ENCODE measurements around the gene HMX1.

The HMX1 gene

GRCh38 chr4:8913858-8914460 lies 42.3 kb upstream of the HMX1 start:
- DNase-seq = no peak

GRCh38 chr4:8913121-8913857 lies 41.6 kb upstream of the HMX1 start:
- Histone ChIP-seq H3K27me3 (ENCODE audit: insufficient read depth, low read length, poor library complexity) (no peaks in the 10 kb centered on the region), H2BK5ac (ENCODE audit: low read length) (no peak overlapping the region), H3K56ac (ENCODE audit: low read length) (no peak overlapping the region), H4K5ac (ENCODE audit: low read length) (no peak overlapping the region), H3K36me3 (ENCODE audit: control insufficient read depth, insufficient read depth, low read length) (no peaks in the 10 kb centered on the region), H2BK120ac (ENCODE audit: low read depth, low read length) (no peak overlapping the region), H2AK5ac (ENCODE audit: low read length) (no peak overlapping the region), H3K18ac (ENCODE audit: low read length) (no peak overlapping the region), H3K4me3 (ENCODE audit: low read length) (no peak overlapping the region), H3K79me1 (ENCODE audit: low read length) (no peaks in the 10 kb centered on the region), H3K4me2 (ENCODE audit: low read length) (no peak overlapping the region), H4K8ac (ENCODE audit: low read depth, low read length) (no peak overlapping the region), H2BK15ac (replicated peaks; ENCODE audit: low read depth) (no peak overlapping the region), H3K27ac (ENCODE audit: low read depth, low read length) (no peak overlapping the region), H3K23ac (ENCODE audit: low read length) (no peak overlapping the region), H3K79me2 (ENCODE audit: control insufficient read depth, insufficient read depth, low read length) (no peaks in the 10 kb centered on the region), H3K9ac (ENCODE audit: low read length) (no peak overlapping the region), H3K4me1 (ENCODE audit: control insufficient read depth, low read depth, low read length) (no peaks in the 10 kb centered on the region), H3K4ac (ENCODE audit: low read depth, low read length) (no peak overlapping the region)
- WGBS (ENCODE audit: extremely low coverage, insufficient coverage, low lambda C conversion rate) = no CpG with 5 or more reads among the region's 24 CpGs
- DNase-seq = no peak

More at GRCh38 chr4:8913858-8914460, 42.3 kb upstream of the HMX1 start:
- Histone ChIP-seq H3K4me1 (ENCODE audit: control insufficient read depth, low read depth, low read length) (no peaks in the 10 kb centered on the region), H4K5ac (ENCODE audit: low read length) (no peak overlapping the region), H3K79me2 (ENCODE audit: control insufficient read depth, insufficient read depth, low read length) (no peaks in the 10 kb centered on the region), H3K56ac (ENCODE audit: low read length) (no peak overlapping the region), H3K27me3 (ENCODE audit: insufficient read depth, low read length, poor library complexity) (no peaks in the 10 kb centered on the region), H3K4ac (ENCODE audit: low read depth, low read length) (no peak overlapping the region), H2BK15ac (replicated peaks; ENCODE audit: low read depth) (no peak overlapping the region), H4K8ac (ENCODE audit: low read depth, low read length) (no peak overlapping the region), H3K79me1 (ENCODE audit: low read length) (no peaks in the 10 kb centered on the region), H3K4me2 (ENCODE audit: low read length) (no peak overlapping the region), H3K23ac (ENCODE audit: low read length) (no peak overlapping the region), H2AK5ac (ENCODE audit: low read length) (no peak overlapping the region), H3K9ac (ENCODE audit: low read length) (no peak overlapping the region), H3K36me3 (ENCODE audit: control insufficient read depth, insufficient read depth, low read length) (no peaks in the 10 kb centered on the region), H3K27ac (ENCODE audit: low read depth, low read length) (no peak overlapping the region), H2BK5ac (ENCODE audit: low read length) (no peak overlapping the region), H3K4me3 (ENCODE audit: low read length) (no peak overlapping the region), H2BK120ac (ENCODE audit: low read depth, low read length) (no peak overlapping the region), H3K18ac (ENCODE audit: low read length) (no peak overlapping the region)
- no CpG with 5 or more reads among the region's 15 CpGs for WGBS (ENCODE audit: extremely low coverage, insufficient coverage, low lambda C conversion rate)

- no peak overlapping the region for H3K23ac ChIP-seq (ENCODE audit: low read length)
- no peak overlapping the region for H4K5ac ChIP-seq (ENCODE audit: low read length)
- H3K27ac ChIP-seq (ENCODE audit: low read depth, low read length) = no peak overlapping the region
- H3K79me1 ChIP-seq (ENCODE audit: low read length) = no peaks in the 10 kb centered on the region
- no peaks in the 10 kb centered on the region for H3K36me3 ChIP-seq (ENCODE audit: control insufficient read depth, insufficient read depth, low read length)
- no peak overlapping the region for H3K9ac ChIP-seq (ENCODE audit: low read length)
- no peak overlapping the region for H2BK5ac ChIP-seq (ENCODE audit: low read length)
- no CpG with 5 or more reads among the region's 6 CpGs for WGBS (ENCODE audit: extremely low coverage, insufficient coverage, low lambda C conversion rate)
- no peak for DNase-seq
- no peaks in the 10 kb centered on the region for H3K27me3 ChIP-seq (ENCODE audit: insufficient read depth, low read length, poor library complexity)
- no peak overlapping the region for H2BK15ac ChIP-seq (replicated peaks; ENCODE audit: low read depth)
- H4K8ac ChIP-seq (ENCODE audit: low read depth, low read length) = no peak overlapping the region
- no peak overlapping the region for H2BK120ac ChIP-seq (ENCODE audit: low read depth, low read length)
- no peaks in the 10 kb centered on the region for H3K79me2 ChIP-seq (ENCODE audit: control insufficient read depth, insufficient read depth, low read length)
- no peak overlapping the region for H3K4me2 ChIP-seq (ENCODE audit: low read length)
- H3K18ac ChIP-seq (ENCODE audit: low read length) = no peak overlapping the region
- H3K4me3 ChIP-seq (ENCODE audit: low read length) = no peak overlapping the region
- H3K4me1 ChIP-seq (ENCODE audit: control insufficient read depth, low read depth, low read length) = no peaks in the 10 kb centered on the region
- H2AK5ac ChIP-seq (ENCODE audit: low read length) = no peak overlapping the region
- no peak overlapping the region for H3K4ac ChIP-seq (ENCODE audit: low read depth, low read length)
- H3K56ac ChIP-seq (ENCODE audit: low read length) = no peak overlapping the region
Measured at GRCh38 chr4:8912506-8912905, 40.9 kb upstream of the HMX1 start.

GRCh38 chr4:8912089-8912455 lies 40.4 kb upstream of the HMX1 start:
- no peak overlapping the region for H3K27ac ChIP-seq (ENCODE audit: low read depth, low read length)
- no peak overlapping the region for H3K4me3 ChIP-seq (ENCODE audit: low read length)
- H2AK5ac ChIP-seq (ENCODE audit: low read length) = no peak overlapping the region
- no peaks in the 10 kb centered on the region for H3K79me1 ChIP-seq (ENCODE audit: low read length)
- H3K4ac ChIP-seq (ENCODE audit: low read depth, low read length) = no peak overlapping the region
- no peaks in the 10 kb centered on the region for H3K27me3 ChIP-seq (ENCODE audit: insufficient read depth, low read length, poor library complexity)
- no peak overlapping the region for H4K5ac ChIP-seq (ENCODE audit: low read length)
- no peak overlapping the region for H2BK5ac ChIP-seq (ENCODE audit: low read length)
- H3K23ac ChIP-seq (ENCODE audit: low read length) = no peak overlapping the region
- no peak for DNase-seq
- H3K4me1 ChIP-seq (ENCODE audit: control insufficient read depth, low read depth, low read length) = no peaks in the 10 kb centered on the region
- no peak overlapping the region for H2BK120ac ChIP-seq (ENCODE audit: low read depth, low read length)
- no peak overlapping the region for H3K56ac ChIP-seq (ENCODE audit: low read length)
- no CpG with 5 or more reads among the region's 5 CpGs for WGBS (ENCODE audit: extremely low coverage, insufficient coverage, low lambda C conversion rate)
- H3K9ac ChIP-seq (ENCODE audit: low read length) = no peak overlapping the region
- H4K8ac ChIP-seq (ENCODE audit: low read depth, low read length) = no peak overlapping the region
- H3K4me2 ChIP-seq (ENCODE audit: low read length) = no peak overlapping the region
- no peaks in the 10 kb centered on the region for H3K36me3 ChIP-seq (ENCODE audit: control insufficient read depth, insufficient read depth, low read length)
- no peaks in the 10 kb centered on the region for H3K79me2 ChIP-seq (ENCODE audit: control insufficient read depth, insufficient read depth, low read length)
- no peak overlapping the region for H2BK15ac ChIP-seq (replicated peaks; ENCODE audit: low read depth)
- no peak overlapping the region for H3K18ac ChIP-seq (ENCODE audit: low read length)

- no peak overlapping the region for H2BK15ac ChIP-seq (replicated peaks; ENCODE audit: low read depth)
- H3K18ac ChIP-seq (ENCODE audit: low read length) = no peak overlapping the region
- H3K79me1 ChIP-seq (ENCODE audit: low read length) = no peaks in the 10 kb centered on the region
- H3K27ac ChIP-seq (ENCODE audit: low read depth, low read length) = no peak overlapping the region
- H3K9ac ChIP-seq (ENCODE audit: low read length) = no peak overlapping the region
- H3K4ac ChIP-seq (ENCODE audit: low read depth, low read length) = no peak overlapping the region
- H3K56ac ChIP-seq (ENCODE audit: low read length) = no peak overlapping the region
- DNase-seq = no peak
- H2BK120ac ChIP-seq (ENCODE audit: low read depth, low read length) = no peak overlapping the region
- H2AK5ac ChIP-seq (ENCODE audit: low read length) = no peak overlapping the region
- H4K5ac ChIP-seq (ENCODE audit: low read length) = no peak overlapping the region
- WGBS (ENCODE audit: extremely low coverage, insufficient coverage, low lambda C conversion rate) = no CpG with 5 or more reads among the region's 31 CpGs
- no peaks in the 10 kb centered on the region for H3K79me2 ChIP-seq (ENCODE audit: control insufficient read depth, insufficient read depth, low read length)
- no peak overlapping the region for H3K23ac ChIP-seq (ENCODE audit: low read length)
- H2BK5ac ChIP-seq (ENCODE audit: low read length) = no peak overlapping the region
- no peak overlapping the region for H3K4me3 ChIP-seq (ENCODE audit: low read length)
- no peaks in the 10 kb centered on the region for H3K27me3 ChIP-seq (ENCODE audit: insufficient read depth, low read length, poor library complexity)
- no peak overlapping the region for H3K4me2 ChIP-seq (ENCODE audit: low read length)
- no peaks in the 10 kb centered on the region for H3K36me3 ChIP-seq (ENCODE audit: control insufficient read depth, insufficient read depth, low read length)
- no peaks in the 10 kb centered on the region for H3K4me1 ChIP-seq (ENCODE audit: control insufficient read depth, low read depth, low read length)
- no peak overlapping the region for H4K8ac ChIP-seq (ENCODE audit: low read depth, low read length)
Measured at GRCh38 chr4:8911316-8912088, 39.9 kb upstream of the HMX1 start.
